Body of pancreas (tissue), 4 donors: ENCODE results near the gene CDH4. TPM values are rescaled to one million over a fixed set of nuclear protein-coding genes. Genes with fewer than 3 reads are reported as not detected.

Experiments used
- ATAC-seq: fragments of 150-250 bp; one replicate; pipeline ENCODE4 v1.9.1; 2016
- DNase-seq, 4 donors: peaks; one replicate each; pipeline ENCODE4 v3.0.0-alpha.2; 2019
- H3K27ac ChIP-seq, 4 donors: fragments of 200-600 bp; sonication (generic); 1 replicate in 3 of 4; 2 replicates in 1 of 4; pipeline versions ENCODE4 v1.5.1 to v1.6.1; 2016 to 2019; ENCODE audit warnings: mild to moderate bottlenecking in 1 of 4, mixed read lengths in 1 of 4, moderate library complexity in 1 of 4
- H3K27me3 ChIP-seq, 2 donors: fragments of 200-600 bp; sonication (generic); one replicate each; pipeline ENCODE4 v1.6.0; 2016; ENCODE audit warnings: mild to moderate bottlenecking in 1 of 2
- H3K36me3 ChIP-seq, 2 donors: fragments of 200-600 bp; sonication (generic); replicated peaks in 1 of 2; 2 replicates each; pipeline ENCODE4 v1.5.1; 2016; ENCODE audit warnings: low read depth in 2 of 2; ENCODE audit not compliant: insufficient read depth in 1 of 2
- H3K4me1 ChIP-seq: fragments of 200-600 bp; sonication (generic); one replicate; pipeline ENCODE4 v1.6.0; 2016
- H3K4me3 ChIP-seq, 2 donors: fragments of 200-600 bp; sonication (generic); 1 replicate in 1 of 2; 2 replicates in 1 of 2; pipeline ENCODE4 v1.5.1; 2016 to 2019
- H3K9me3 ChIP-seq, 3 donors: fragments of 200-600 bp; sonication (generic); 1 replicate in 2 of 3; 2 replicates in 1 of 3; pipeline ENCODE4 v1.5.1; 2016
- POLR2A ChIP-seq, 3 donors: fragments of 450-650 bp; IDR thresholded peaks; one replicate each; pipeline ENCODE4 v1.6.1; 2016; ENCODE audit warnings: antibody characterized with exemption in 3 of 3, mild to moderate bottlenecking in 2 of 3
- WGBS, 2 donors: methylation state at CpG; one replicate each; pipeline ENCODE4 v1.1.5; 2017; 5-methylcytosine and 5-hydroxymethylcytosine counted together
- intact Hi-C: fragments of 100-400 bp; cut with DNase I; formaldehyde crosslinking; loops from one replicate; pipeline ENCODE4 v1.15.1; 2023
- total RNA-seq, 2 donors: library from RNA; depleted of rRNA; stranded (reverse); fragments of >200 nt; gene quantifications; one replicate each; pipeline ENCODE4 v1.1.0, GENCODE V29; 2016
- TF ChIP-seq, protein P1 (sequence below), 7 experiments: fragments of 450-650 bp in 4 of 7; fragments of 200-600 bp in 3 of 7; sonication (generic) in 3 of 7; IDR thresholded peaks; one replicate each; pipeline ENCODE4 v1.5.1; 2016 to 2019; ENCODE audit warnings: antibody characterized with exemption in 7 of 7

CDH4 gene
- total RNA-seq, 2 donors from 2014 or later: 0.33 to 0.52 TPM

DNA sequence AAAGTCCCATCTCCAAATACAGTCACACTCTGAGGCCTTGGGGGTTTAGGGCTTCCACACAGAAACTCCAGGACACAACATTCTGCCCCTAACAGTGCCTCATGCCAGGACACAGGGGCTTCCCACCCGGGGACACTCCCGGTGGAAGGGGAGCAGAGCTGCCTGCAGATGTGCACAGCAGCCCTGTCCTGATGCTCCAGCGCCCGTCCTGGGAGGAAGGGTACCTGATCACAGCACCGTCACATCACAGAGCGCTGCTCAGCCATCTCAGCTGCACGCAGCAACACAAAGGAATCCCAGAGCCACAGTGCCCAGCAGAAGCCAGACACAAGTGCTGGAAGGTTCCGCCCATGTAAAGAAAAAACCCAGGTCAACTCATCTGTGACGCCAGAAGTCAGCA is 657.0 kb downstream of the CDH4 start:
- WGBS, 2 donors: 66% methylated on average over 9 of the region's 9 CpGs; no CpG with 5 or more reads in 1 of the 2 donors
- Histone ChIP-seq H3K4me3 (no peak overlapping the region), H3K36me3 (no peaks in the 10 kb centered on the region), H3K27ac (no peak overlapping the region), H3K4me1 (no peaks in the 10 kb centered on the region), H3K27me3 (no peaks in the 10 kb centered on the region), H3K9me3 (no peaks in the 10 kb centered on the region)
- TF ChIP-seq, protein P1, sequence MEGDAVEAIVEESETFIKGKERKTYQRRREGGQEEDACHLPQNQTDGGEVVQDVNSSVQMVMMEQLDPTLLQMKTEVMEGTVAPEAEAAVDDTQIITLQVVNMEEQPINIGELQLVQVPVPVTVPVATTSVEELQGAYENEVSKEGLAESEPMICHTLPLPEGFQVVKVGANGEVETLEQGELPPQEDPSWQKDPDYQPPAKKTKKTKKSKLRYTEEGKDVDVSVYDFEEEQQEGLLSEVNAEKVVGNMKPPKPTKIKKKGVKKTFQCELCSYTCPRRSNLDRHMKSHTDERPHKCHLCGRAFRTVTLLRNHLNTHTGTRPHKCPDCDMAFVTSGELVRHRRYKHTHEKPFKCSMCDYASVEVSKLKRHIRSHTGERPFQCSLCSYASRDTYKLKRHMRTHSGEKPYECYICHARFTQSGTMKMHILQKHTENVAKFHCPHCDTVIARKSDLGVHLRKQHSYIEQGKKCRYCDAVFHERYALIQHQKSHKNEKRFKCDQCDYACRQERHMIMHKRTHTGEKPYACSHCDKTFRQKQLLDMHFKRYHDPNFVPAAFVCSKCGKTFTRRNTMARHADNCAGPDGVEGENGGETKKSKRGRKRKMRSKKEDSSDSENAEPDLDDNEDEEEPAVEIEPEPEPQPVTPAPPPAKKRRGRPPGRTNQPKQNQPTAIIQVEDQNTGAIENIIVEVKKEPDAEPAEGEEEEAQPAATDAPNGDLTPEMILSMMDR (IDR thresholded peaks at IDR 0.05): no peak
- no peak for TF ChIP-seq POLR2A (IDR thresholded peaks at IDR 0.05)
- no peak for DNase-seq
- intact Hi-C loops: no loop called here
- no peak for ATAC-seq

DNA sequence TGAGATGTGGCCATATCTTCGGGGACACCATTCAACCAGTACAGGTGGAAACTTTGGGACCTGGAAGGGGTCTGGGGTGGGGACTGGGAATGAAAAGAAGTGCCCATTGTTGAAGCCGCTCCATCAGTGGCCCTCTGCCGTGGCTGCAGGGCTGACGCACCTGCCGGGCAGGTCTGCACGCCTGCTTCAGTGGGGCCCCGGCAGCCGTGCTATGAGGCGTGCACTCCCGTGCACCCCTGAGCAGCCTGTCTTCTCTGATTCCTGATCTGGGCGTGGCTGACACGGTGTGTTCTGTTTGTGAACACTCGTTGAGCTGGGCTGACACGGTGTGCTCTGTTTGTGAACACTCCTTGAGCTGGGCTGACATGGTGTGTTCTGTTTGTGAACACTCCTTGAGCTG is 657.8 kb downstream of the CDH4 start:
- Histone ChIP-seq H3K27me3 (no peaks in the 10 kb centered on the region), H3K4me1 (no peaks in the 10 kb centered on the region), H3K27ac (no peak overlapping the region), H3K36me3 (no peaks in the 10 kb centered on the region), H3K4me3 (no peak overlapping the region), H3K9me3 (no peaks in the 10 kb centered on the region)
- ATAC-seq (no peak), DNase-seq (no peak)
- 74 to 80% methylated on average over 10 to 14 of the region's 14 CpGs for WGBS, 2 donors
- no peak for TF ChIP-seq POLR2A (IDR thresholded peaks at IDR 0.05)
- TF ChIP-seq, protein P1 (IDR thresholded peaks at IDR 0.05): no peak
- intact Hi-C loops: no loop called here

DNA sequence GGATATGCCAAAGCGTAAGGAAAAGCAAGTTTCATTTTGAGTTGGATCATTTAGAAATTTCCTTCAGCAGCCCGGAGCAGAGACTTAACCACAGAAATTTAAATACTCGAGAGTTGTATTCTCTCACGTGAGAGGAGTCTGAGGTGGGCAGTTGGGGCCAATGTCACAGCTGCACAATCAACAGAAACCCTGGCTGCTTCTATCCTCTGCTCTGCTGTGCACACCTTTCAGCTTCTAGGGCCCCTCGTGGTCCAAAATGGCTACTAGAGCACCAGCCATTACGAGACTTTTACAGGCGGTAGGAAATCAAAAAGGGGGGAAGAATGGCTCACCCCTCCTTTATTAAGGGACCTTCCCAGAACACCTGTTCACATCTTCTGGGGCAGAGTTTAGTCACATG is 659.8 kb downstream of the CDH4 start:
- Histone ChIP-seq H3K36me3 (no peaks in the 10 kb centered on the region), H3K4me1 (no peaks in the 10 kb centered on the region), H3K9me3 (no peaks in the 10 kb centered on the region), H3K27me3 (no peaks in the 10 kb centered on the region), H3K4me3 (no peak overlapping the region), H3K27ac (no peak overlapping the region)
- TF ChIP-seq POLR2A (IDR thresholded peaks at IDR 0.05): no peak
- TF ChIP-seq, protein P1 (IDR thresholded peaks at IDR 0.05): no peak
- intact Hi-C loops: no loop called here
- WGBS, 2 donors: 71 to 76% methylated on average over 7 of the region's 7 CpGs
- DNase-seq (no peak), ATAC-seq (no peak)

DNA sequence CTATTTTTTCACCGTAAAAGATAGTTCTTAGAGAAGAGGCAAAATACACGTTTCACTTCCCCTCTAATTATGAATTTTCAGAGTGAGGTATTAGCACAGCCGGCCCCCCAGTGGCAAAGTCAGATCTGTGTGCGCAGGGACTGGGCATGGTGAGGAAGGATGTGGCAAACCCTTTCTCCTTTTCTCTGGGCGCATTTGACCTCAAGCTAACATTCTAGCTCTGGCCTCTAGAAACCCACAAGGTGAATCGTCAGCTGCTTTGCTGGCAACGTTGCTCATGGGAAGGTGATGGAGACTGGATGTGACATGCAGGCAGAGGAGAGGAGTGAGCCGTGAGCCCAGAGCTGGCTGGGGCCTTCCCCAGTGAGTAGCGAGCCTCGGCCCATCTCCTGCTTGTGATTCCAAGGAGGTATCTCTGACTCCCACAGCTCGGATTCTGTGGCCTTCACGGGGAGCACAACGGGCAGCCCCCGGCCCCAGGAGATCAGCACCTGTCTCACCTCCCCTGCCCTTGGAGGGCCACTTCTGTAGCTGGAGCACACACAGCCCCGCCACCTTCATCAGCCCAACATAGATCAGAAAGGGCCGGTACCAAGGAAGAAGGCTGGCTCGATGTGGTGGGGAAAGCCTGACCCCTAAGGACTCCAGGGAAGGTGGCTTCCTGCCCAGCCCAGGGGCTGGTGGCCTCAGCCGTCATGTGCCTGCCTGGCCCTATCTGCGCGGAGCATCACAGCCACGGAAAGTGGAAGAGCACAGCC is 660.8 kb downstream of the CDH4 start:
- Histone ChIP-seq H3K36me3 (no peaks in the 10 kb centered on the region), H3K27ac (no peak overlapping the region), H3K4me3 (no peak overlapping the region), H3K9me3 (no peaks in the 10 kb centered on the region), H3K4me1 (no peaks in the 10 kb centered on the region), H3K27me3 (no peaks in the 10 kb centered on the region)
- TF ChIP-seq, protein P1 (IDR thresholded peaks at IDR 0.05): no peak
- TF ChIP-seq POLR2A (IDR thresholded peaks at IDR 0.05): no peak
- intact Hi-C loops: no loop called here
- ATAC-seq (no peak), DNase-seq (no peak)
- WGBS, 2 donors: 74% methylated on average over 20 to 21 of the region's 21 CpGs
